GM18505 (cell line): Measurements from ENCODE around the gene NKTR.

Source experiments
- ATAC-seq: cut with Tn5 transposase; IDR thresholded peaks from one replicate; pipeline ENCODE4 v1.9.1; 2021; ENCODE audit not compliant: unreplicated experiment
- POLR2A ChIP-seq: IDR thresholded peaks from 4 replicates; pipeline ENCODE4 v1.6.1; 2011; ENCODE audit warnings: borderline replicate concordance; ENCODE audit not compliant: insufficient read depth, insufficient read length; ENCODE audit errors: extremely low read depth

The NKTR gene

DNA sequence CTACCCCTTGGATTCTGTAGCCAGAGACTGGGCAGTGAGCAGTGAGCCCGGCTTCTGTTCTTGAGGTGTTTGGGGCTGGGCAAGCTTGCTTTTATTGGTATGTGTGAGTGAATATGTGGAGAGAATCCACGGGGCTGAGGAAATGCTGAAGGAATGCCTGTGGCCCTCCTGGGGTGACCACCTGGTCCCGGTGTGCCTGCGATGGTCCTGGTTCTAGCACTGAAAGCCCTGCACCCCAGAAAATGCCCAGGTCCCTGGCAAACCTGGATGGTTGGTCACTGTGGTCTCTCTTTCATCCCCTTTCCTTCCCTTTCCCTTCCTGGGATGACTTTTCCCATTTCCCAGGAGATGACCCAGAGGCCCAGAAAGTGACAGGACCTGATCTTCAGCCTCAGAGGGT lies 57.2 kb downstream of the NKTR start:
- no peak for ATAC-seq
- no peak for TF ChIP-seq POLR2A

DNA sequence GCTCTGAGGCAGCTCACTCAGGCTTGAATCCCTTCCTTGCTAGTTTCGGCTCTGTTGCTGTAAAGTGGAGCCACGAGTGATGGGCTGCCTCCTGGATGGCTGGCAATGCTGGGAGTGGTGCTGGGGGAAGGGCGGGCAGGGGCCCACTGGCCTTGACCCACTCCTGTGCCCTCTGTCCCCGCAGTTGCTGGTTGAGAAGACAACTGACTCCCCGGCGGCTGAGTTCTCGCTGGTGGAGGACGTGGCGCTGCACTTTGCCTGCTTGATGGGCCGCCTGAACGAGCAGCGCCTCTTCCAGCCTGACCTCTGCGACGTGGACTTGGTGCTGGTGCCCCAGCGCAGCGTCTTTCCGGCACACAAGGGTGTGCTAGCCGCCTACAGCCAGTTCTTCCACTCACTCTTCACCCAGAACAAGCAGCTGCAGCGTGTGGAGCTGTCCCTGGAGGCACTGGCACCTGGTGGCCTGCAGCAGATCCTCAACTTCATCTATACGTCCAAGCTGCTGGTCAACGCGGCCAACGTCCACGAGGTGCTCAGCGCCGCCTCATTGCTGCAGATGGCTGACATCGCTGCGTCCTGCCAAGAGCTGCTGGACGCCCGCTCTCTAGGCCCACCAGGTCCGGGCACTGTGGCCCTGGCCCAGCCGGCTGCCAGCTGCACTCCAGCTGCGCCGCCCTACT lies 57.7 kb downstream of the NKTR start:
- ATAC-seq = no peak
- TF ChIP-seq POLR2A = no peak

DNA sequence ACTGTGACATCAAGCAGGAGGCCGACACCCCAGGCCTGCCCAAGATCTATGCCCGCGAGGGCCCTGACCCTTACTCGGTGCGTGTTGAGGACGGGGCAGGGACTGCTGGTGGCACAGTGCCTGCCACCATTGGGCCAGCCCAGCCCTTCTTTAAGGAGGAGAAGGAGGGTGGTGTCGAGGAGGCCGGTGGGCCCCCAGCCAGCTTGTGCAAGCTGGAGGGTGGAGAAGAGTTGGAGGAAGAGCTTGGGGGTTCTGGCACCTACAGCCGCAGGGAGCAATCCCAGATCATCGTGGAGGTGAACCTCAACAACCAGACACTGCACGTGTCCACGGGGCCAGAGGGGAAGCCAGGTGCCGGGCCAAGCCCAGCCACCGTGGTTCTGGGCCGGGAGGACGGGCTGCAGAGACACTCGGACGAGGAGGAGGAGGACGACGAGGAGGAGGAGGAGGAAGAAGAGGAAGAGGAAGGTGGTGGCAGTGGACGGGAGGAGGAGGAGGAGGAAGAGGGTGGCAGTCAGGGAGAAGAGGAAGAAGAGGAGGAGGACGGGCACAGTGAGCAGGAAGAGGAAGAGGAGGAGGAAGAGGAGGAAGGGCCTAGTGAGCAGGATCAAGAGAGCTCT lies 58.4 kb downstream of the NKTR start:
- no peak for ATAC-seq
- TF ChIP-seq POLR2A = no peak

DNA sequence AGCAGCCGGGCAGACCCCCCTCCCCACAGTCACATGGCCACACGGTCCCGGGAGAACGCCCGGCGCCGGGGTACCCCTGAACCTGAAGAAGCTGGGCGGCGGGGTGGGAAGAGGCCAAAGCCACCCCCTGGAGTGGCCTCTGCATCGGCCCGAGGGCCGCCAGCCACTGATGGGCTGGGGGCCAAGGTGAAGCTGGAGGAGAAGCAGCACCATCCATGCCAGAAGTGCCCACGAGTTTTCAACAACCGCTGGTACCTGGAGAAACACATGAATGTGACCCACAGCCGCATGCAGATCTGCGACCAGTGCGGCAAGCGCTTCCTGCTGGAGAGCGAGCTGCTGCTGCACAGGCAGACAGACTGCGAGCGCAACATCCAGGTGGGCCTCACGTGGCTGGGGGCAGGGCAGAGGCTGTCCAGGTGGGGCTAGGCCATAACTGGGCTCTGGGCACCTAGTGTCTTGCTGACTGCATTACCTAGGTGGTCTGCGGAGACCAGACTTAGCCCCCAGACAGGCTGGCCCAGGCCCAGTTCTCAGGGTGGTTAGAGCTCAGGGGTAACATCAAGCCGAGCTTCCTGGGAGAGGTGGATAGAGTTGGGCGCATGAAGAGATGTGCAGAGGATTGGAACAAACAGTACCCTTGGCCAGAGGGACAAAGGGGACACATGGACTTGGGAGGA lies 59.1 kb downstream of the NKTR start:
- ATAC-seq = no peak
- no peak for TF ChIP-seq POLR2A

DNA sequence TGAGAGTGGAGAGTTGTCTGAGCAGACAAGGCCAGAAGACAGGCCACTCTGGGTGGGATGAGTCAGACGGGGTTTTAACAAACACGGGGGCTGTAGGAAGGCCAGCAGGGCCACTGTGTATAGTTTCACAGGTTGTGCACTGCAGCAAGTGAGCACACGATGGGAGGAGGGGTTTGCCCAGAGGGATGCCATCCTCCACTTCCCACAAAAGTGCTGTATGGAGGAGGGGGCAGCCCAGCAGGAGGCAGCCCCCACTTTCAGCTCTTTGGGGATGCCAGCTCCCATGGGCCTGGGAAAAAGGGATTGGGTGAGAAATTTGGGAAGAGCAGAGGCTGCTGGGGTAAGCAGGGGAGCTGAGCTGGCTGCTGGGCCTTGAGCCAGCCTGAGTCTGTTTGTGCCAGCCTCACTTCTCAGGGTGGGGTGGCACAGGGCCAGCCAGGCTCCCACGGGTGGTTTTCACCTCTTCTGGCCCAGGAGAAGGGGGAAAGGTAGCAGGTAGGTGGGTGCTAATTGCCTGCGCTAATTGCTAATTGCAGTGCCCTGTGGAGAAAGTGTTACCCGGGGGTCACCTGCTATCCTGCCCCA lies 59.7 kb downstream of the NKTR start:
- TF ChIP-seq POLR2A = no peak
- no peak for ATAC-seq

DNA sequence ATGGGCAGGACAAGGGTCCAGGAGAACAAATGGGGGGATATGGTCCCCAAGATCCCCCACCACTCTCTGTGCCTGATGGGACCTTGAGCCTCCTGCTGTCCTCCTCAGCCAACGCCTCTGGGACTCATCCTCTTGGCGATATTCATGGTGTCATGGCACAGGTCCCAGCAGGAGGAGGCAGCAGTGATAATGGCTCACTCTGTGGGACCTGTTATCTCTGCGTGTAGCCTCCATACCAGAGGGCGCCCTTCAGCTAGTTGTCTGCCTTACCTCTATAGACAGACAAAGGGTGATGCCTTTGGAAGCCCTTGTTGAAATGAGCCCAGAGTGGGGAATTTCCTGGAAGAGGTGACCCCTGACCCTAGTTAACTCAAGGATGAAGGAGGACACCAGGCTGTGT lies 60.4 kb downstream of the NKTR start:
- no peak for TF ChIP-seq POLR2A
- ATAC-seq = no peak

DNA sequence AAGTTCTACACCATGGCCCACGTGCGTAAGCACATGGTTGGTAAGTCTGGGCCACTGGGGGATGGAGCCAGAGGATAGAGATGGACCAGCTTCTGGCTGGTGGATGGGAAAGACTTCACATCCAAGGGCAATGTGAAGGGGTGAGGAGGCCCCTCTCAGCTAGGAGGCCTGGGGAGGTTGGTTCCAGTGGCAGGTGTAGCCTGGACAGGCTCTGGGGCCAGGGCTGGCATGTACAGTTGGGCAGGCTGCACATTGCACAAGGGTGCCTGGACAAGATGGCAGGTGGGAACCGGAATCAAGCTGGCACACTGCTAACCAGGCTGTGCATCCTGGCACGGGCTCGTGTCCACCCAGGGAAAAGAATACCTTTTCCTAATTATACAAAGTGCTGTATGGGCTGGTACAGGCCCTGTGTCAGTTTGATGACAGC lies 61.1 kb downstream of the NKTR start:
- TF ChIP-seq POLR2A = no peak
- ATAC-seq = no peak

DNA sequence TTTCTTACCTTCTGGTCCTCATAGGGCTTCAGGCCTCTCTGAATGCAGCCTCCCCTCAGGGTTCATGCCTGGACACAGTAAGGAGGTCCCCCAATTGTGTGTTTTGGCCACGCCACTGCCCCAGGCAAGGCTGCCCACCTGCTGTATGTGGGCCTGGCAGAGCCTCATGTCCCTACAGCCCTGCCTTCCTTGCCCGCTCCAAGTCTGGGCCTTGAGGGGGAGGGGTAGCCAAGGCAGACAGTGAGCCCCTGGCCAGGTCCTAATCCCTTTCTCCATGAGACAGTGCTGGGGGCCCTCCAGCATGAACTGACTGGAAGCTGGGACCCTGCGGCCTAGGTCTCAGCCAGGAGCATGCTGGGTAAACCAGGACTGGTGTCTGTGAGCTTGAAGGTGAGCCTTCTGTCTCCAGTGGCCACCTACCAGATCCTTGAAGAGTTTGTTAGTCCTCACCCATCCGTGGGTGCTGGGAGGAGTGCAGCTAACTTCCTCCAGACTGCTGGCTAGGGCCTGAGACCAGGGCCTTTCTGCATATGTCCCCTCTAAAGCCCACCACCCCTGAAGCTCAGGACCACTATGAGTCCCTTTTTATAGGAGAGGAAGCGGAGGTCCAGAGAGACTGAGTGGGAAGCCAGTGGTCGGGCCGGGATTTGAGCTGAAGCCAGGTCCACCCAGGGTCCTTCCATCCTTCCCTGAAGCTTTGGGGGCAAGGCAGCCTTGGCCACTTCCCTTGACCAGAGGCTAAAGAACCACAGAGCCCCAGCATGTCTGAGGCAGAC lies 61.7 kb downstream of the NKTR start:
- no peak for ATAC-seq
- TF ChIP-seq POLR2A = no peak

DNA sequence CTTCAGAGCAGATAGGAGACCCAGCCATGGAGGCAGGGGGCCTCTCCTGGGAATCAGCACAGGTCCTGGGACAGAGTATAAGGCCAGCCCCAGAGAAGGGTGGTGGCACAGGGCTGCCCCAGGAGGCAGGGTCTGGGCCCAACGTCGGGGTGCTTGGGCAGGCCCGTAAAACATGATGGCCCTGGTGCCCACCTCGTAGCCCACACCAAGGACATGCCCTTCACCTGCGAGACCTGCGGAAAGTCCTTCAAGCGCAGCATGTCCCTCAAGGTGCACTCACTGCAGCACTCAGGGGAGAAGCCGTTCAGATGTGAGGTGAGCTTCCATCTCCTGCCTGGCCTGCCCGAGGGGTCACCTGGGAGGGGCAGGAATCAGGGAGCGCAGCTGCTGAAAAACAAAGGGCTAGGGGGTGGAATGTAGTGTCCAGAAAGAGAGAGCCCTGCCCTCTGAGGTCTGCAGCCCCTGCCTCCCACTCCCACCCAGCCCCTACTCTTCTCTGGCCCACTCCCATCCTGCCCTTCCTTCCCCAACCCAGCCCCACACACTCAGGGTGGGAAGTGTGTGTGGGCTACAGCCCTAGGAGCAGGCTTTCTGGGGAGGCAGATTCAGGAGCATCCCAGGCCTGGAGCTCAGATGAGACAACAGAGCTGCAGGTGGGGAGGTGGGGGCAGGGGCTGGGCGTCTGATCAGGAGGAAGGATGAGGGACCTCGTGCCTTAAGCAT lies 62.5 kb downstream of the NKTR start:
- no peak for ATAC-seq
- no peak for TF ChIP-seq POLR2A

DNA sequence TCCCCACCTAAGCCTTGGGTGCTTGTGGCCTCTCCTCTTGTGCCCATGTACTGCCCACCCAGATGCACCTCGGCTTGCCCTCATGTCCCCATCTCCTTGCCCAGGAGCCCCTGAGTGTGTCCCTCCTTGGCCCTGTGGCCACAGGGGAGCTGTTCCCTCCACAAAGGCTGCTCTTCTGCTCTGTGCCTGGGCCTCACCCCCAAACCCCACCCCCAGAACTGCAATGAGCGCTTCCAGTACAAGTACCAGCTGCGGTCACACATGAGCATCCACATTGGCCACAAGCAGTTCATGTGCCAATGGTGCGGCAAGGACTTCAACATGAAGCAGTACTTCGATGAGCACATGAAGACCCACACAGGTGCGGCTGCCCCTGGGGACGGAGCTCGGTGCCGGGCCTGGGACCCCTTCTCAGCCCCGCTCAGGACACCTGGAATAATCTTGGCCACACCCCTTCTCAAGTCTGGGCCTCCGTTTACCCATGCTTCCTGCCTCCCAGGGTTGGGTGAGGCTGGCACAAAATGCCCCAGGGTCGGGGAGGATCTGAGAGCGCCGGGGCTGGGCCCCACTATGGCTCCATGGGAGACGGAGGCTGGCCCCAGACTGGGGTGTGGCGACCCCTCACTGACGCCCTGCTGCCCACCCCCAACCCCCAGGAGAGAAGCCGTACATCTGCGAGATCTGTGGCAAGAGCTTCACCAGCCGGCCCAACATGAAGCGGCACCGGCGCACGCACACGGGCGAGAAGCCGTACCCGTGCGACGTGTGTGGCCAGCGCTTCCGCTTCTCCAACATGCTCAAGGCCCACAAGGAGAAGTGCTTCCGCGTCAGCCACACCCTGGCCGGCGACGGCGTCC lies 63.3 kb downstream of the NKTR start:
- TF ChIP-seq POLR2A = no peak
- no peak for ATAC-seq

DNA sequence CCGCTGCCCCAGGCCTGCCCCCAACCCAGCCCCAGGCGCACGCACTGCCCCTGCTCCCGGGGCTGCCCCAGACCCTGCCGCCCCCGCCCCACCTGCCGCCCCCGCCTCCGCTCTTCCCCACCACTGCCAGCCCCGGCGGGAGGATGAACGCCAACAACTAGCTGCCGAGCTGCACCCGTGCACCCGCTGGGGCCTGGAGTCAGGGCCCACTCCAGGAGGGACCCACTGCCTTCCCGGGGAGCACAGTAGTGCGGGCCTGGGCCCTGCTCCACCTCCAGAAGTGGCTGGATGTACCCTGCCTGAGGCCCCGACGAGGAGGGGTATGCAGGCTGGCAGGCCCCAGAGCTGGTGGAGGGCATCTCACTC lies 63.9 kb downstream of the NKTR start:
- no peak for TF ChIP-seq POLR2A
- ATAC-seq = no peak
